OCI-LY3 (cell line): Measurements from ENCODE around the gene DAGLA.

Experiments used
- CTCF ChIP-seq: fragments of 200-600, 300-600 bp; sonication (generic); IDR thresholded peaks from 2 replicates; pipeline ENCODE4 v1.5.1; 2014; ENCODE audit warnings: antibody characterized with exemption, low read length, low read depth
- EZH2phosphoT487 ChIP-seq: fragments of 200-600 bp; shearing (Covaris generic); IDR thresholded peaks from 2 replicates; pipeline ENCODE4 v1.6.1; 2018; ENCODE audit warnings: antibody characterized with exemption, mixed run types, low read depth

GRCh38 chr11:61718621-61719302 is 38.6 kb downstream of the DAGLA start:
- TF ChIP-seq EZH2phosphoT487, result no peak
- no peak for TF ChIP-seq CTCF
